NCI-H82 treated with DMSO at 0.1 percent for 48 hours (cell line): ENCODE measurements around the gene UBE2E1.
"Not testable (repeated sequence)": the region's sequence is repeated elsewhere in the genome, so short reads cannot be mapped to it uniquely, and the experiment has no call there.

Experiments used
- DNase-seq: peaks from one replicate; lab custom pipeline; 2025; ENCODE audit not compliant: unreplicated experiment; lab: John Stamatoyannopoulos, UW

Gene UBE2E1

DNA sequence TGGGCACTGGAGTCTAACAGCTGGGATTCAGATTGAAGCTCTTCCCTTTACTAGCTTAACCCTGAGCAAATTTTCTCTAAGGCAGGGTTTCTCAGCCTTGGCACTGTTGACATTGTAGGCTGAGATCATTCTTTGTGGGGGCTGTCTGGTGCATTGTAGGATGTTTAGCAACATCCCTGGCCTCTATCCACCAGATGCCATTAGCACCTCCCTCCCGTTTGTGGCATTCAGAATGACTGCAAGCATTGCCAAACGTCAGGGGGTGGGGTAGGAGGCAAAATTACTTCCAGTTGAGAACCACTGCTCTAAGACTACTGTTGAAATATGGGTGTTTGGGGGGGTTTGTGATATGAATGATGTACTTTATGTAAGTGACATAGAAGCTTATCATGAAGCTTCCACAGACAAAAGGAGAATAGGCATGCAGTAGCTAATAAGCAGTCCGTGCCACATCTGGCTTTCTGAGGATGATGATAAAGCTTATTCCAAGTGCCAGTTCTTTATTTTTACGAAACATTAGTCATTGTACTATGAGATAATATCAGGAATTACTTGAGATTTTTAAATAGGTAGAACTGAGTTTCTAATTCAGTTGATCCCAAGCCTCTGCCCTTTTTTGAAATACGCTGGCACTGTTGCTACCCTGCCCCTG, 71.7 kb downstream of the UBE2E1 start:
- no peak for DNase-seq

DNA sequence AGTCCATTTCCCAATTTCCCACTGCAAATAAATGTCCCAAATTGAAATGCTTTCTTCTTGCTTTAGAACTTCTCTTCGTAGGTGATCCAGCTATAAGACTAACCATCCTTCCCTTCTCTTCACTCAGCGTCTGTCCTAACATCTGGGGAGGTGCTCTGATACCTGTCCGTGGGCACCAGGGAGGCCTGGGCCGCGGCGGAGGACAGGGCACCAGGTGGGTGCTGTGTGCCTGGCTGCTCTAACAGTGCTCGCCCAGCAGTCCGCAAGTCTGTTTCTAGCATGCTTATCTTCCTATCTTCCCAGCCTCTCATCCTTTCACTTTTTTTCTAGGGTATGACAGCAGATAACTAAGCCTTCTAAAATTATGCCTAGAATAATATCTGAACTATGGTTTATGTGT, 73.7 kb downstream of the UBE2E1 start:
- no peak for DNase-seq

GRCh38 chr3:23880703-23881339, 75.1 kb downstream of the UBE2E1 start:
- DNase-seq: no peak

GRCh38 chr3:23881993-23882392, 76.2 kb downstream of the UBE2E1 start:
- DNase-seq: not testable (repeated sequence)

- DNase-seq: no peak
These were observed 76.7 kb downstream of the UBE2E1 start for GRCh38 chr3:23882487-23882918.

GRCh38 chr3:23884481-23884880, 78.7 kb downstream of the UBE2E1 start:
- DNase-seq: no peak

DNA sequence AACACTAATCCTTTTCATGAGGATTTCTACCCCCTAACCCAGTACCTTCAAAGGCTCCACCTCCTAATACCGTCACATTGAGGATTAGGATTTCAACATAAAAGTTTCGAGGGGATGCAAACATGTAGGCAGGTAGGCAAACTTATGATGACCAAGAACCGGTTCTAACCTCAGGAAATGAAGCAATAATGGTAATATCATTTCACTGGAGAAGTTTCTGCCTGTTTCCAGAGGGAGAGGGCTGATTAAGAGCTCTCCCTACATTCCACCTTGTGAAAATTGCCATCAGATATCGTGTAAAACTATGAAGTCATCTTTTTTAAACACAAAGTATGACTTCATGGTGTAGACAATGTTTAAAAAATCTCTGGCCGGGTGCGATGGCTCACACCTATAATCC, 79.5 kb downstream of the UBE2E1 start:
- DNase-seq: no peak

DNA sequence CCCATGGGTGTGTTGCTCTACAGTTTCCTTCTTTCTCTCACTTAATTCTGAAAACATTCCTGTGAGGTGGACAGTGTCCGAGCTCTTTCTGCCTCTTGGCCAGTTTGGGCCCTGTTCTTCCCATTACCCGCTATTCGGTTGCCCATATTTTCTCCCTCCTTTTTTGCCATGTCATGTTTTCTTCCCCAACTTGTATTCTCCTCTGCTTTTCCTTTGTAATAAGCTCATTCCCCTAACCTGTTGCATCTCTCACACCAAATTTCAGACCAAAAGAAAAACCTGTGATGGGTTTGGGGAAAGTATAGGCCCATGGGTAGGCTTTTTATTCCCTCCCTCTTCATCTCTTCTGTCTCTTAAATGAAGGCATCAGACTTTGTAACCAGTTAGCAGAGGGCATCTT, 80.6 kb downstream of the UBE2E1 start:
- DNase-seq: no peak

DNA sequence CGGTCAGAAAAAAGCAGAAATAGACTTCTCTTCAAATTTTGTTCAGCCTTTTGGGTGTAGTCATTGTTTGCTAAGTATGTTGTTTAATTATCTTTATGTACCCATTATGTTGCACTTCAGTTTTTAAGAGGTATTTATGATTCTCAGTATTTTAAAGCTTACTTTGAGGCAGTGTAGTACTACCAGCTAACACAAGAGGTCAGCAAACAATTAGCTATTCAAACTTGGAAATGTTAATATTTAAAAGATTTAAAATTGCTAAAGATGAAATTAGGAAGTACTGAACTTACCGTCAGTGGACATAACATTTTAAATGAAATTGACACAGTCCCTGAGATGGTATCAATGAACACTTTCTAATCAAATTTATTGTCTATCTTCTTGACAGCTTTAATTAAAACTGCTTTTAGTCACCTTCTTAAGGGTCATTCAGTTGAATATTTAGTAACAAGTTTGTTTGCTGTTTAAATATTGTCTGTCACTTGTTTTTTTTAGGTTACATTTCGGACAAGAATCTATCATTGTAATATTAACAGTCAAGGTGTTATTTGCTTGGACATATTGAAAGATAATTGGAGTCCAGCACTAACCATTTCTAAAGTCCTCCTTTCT, 83.0 kb downstream of the UBE2E1 start:
- no peak for DNase-seq

DNA sequence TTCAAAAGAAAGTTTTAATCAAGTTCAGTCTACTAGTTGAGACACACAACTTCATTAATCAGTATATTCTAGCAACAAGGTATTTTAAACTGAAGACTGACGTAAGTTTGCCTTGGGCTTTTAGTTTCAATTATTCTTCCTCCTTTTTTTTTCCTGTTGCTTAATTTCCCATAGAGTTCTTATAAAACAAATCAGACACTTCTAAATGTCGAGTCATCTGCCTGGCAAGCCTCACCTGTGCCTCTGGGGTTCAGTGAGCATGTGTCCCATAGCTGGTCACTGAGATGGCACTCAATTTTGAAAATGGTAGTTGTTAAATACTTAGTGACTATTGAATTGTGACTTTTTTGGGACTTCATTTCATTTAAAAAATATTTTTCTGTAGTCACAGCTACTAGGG, 83.6 kb downstream of the UBE2E1 start:
- no peak for DNase-seq

GRCh38 chr3:23889950-23890349, 84.2 kb downstream of the UBE2E1 start:
- no peak for DNase-seq

- DNase-seq: no peak
These were observed 88.7 kb downstream of the UBE2E1 start for GRCh38 chr3:23894254-23895061.

DNA sequence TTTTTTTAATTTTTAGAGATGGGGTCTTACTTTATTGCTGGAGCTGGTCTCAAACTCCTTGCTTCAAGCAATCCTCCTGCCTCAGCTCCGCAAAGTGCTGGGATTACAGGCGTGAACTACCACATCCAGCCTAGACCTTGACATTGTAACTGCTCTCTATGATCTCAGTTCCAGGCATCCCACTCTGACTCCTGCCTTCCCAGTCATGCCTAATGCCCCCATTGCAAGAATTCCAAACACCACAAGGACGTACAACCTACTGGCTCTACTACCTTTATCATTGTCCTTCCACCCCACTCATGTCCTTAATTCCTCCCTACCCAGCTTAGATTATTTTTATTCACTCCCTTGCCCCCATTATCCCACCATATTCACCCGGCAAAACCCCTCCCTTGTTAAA, 89.4 kb downstream of the UBE2E1 start:
- DNase-seq: no peak

- DNase-seq: no peak
These were observed 95.0 kb downstream of the UBE2E1 start for GRCh38 chr3:23900744-23901143.

DNA sequence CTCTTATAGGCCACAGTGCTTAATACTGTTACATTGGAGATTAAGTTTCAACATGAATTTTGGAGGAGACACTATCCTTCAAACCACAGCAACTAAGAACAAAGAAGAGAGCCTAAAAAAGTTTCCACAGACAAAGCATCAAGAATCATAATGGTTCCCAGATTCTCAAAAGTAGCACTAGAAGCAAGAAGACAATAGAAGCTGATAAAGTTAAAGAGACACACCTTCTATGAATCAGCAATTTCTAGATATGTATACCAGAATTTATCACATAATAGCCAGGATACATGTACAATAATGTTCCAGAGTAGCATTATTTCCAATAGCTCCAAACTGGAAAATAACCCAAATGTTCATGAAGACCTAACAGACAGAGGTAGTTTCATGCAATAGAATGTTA, 98.8 kb downstream of the UBE2E1 start:
- DNase-seq: no peak

DNA sequence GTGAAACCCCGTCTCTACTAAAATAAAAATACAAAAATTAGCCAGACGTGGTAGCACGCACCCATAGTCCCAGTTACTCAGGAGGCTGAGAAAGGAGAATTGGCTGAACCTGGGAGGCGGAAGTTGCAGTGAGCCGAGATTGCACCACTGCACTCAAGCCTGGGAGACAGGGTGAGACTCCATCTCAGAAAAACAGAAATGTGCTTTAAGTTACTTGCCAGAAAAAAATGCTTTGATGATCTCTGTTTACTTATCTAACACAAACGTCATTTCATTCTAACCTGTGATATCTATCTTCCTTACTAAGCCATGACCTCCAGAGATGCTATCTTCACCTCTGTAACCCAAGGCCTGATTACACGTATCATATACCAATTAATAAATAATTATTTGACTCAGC, 103.6 kb downstream of the UBE2E1 start:
- no peak for DNase-seq

DNA sequence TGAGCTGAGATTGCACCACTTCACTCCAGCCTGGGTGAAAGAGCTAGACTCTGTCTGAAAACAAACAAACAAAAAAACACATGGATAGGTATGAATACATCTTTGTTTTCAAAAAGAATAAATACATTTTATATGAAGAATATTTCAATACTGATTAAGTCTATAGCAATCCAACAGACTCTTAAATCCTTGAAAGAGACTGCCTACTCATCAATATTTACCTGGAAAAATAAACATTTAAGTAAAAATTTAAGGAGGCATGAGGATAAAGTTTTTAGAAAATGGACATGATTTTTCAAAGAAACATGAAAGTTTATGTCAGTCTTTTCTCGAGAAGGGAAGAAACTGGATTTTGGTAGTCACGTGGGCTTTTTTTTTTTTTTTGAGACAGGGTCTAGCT, 105.6 kb downstream of the UBE2E1 start:
- no peak for DNase-seq

DNA sequence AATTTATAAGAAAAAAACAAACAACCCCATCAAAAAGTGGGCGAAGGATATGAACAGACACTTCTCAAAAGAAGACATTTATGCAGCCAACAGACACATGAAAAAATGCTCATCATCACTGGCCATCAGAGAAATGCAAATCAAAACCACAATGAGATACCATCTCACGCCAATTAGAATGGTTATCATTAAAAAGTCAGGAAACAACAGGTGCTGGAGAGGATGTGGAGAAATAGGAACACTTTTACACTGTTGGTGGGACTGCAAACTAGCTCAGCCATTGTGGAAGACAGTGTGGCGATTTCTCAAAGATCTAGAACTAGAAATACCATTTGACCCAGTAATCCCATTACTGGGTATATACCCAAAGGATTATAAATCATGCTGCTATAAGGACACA, 106.6 kb downstream of the UBE2E1 start:
- DNase-seq: not testable (repeated sequence)

GRCh38 chr3:23913182-23913581, 107.4 kb downstream of the UBE2E1 start:
- no peak for DNase-seq

GRCh38 chr3:23913873-23914743, 108.4 kb downstream of the UBE2E1 start:
- DNase-seq: no peak
